ENCODE measurements around the gene ANKRD17.

DNA sequence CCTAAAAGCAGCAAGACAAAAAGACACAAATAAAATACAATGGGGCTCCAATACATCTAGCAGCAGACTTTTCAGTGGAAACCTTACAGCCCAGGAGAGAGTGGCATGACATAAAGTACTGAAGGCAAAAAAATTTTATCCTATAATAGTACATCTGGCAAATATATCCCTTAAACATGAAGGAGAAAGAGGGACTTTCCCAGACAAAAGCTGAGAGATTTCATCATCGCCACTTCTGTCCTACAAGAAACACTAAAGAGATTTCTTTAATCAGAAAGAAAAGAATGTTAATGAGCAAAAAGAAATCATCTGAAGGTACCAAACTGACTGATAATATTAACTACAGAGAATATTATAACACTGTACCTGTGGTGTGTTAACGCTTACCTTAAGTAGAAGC is 86.4 kb downstream of the ANKRD17 start:
- TF ChIP-seq EZH2phosphoT487 (IDR thresholded peaks at IDR 0.05; ENCODE audit: borderline replicate concordance) = no peak
- TF ChIP-seq, protein P1, sequence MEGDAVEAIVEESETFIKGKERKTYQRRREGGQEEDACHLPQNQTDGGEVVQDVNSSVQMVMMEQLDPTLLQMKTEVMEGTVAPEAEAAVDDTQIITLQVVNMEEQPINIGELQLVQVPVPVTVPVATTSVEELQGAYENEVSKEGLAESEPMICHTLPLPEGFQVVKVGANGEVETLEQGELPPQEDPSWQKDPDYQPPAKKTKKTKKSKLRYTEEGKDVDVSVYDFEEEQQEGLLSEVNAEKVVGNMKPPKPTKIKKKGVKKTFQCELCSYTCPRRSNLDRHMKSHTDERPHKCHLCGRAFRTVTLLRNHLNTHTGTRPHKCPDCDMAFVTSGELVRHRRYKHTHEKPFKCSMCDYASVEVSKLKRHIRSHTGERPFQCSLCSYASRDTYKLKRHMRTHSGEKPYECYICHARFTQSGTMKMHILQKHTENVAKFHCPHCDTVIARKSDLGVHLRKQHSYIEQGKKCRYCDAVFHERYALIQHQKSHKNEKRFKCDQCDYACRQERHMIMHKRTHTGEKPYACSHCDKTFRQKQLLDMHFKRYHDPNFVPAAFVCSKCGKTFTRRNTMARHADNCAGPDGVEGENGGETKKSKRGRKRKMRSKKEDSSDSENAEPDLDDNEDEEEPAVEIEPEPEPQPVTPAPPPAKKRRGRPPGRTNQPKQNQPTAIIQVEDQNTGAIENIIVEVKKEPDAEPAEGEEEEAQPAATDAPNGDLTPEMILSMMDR (conservative IDR thresholded peaks at IDR 0.05; ENCODE audit: low read length) = no peak
